ENCODE data around the gene SDHAF1.

DNA sequence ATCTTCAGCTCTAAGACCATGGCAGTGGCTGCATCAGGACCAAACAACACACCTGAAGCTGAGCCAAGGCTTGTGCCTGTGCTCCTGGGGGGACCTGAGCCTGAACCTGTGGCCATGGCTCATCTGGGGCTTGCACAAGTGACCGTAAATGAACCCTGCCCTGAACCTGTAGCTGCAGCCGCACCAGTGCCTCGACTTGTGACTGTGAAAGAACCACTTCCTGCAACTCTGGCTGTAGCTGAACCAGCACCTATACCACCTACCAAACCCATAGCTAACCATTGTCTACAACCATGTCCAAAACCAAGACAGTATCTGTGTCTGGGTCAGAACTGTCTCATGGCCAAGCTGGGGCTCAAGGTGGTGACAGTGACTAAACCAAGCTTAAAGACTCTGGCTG is 28.2 kb upstream of the SDHAF1 start:
- no peak for TF ChIP-seq EZH2 (IDR thresholded peaks at IDR 0.05; ENCODE audit: borderline replicate concordance, insufficient read depth, low read length, poor library complexity, severe bottlenecking)
- no peak for TF ChIP-seq MXI1 (conservative IDR thresholded peaks at IDR 0.05; ENCODE audit: poor library complexity, severe bottlenecking)
